Neural progenitor cell (in vitro differentiated cells): ENCODE measurements around the gene PCCA. TPM values are rescaled to one million over a fixed set of nuclear protein-coding genes. Genes with fewer than 3 reads are reported as not detected.

Experiments
- DNase-seq: peaks from one replicate; pipeline ENCODE4 v3.0.0-alpha.2; 2016; ENCODE audit warnings: low spot score
- H2AFZ ChIP-seq: fragments of 200-600 bp; sonication (generic); replicated peaks from 2 replicates; pipeline ENCODE4 v1.6.1; 2016; ENCODE audit warnings: antibody characterized with exemption
- H3F3A ChIP-seq: fragments of 200-600 bp; sonication (generic); 2 replicates; pipeline ENCODE4 v1.6.1; 2016; ENCODE audit warnings: antibody characterized with exemption, low read depth
- H3K27ac ChIP-seq: fragments of 200-600 bp; sonication (generic); 2 replicates; pipeline ENCODE4 v1.5.1; 2016; ENCODE audit warnings: mild to moderate bottlenecking
- H3K27me3 ChIP-seq: fragments of 200-600 bp; sonication (generic); 2 replicates; pipeline ENCODE4 v1.6.1; 2016; ENCODE audit warnings: mild to moderate bottlenecking, moderate library complexity
- H3K36me3 ChIP-seq: fragments of 200-600 bp; sonication (generic); 2 replicates; pipeline ENCODE4 v1.5.1; 2016
- H3K4me1 ChIP-seq: fragments of 200-600 bp; sonication (generic); 2 replicates; pipeline ENCODE4 v1.6.1; 2016; ENCODE audit warnings: mixed run types
- H3K4me2 ChIP-seq: fragments of 200-600 bp; sonication (generic); 2 replicates; pipeline ENCODE4 v1.6.1; 2016
- H3K4me3 ChIP-seq: fragments of 200-600 bp; sonication (generic); 2 replicates; pipeline ENCODE4 v1.5.1; 2016
- H3K79me2 ChIP-seq: fragments of 200-600 bp; sonication (generic); 2 replicates; pipeline ENCODE4 v1.6.1; 2016; ENCODE audit warnings: low read depth
- H3K9ac ChIP-seq: fragments of 200-600 bp; sonication (generic); 2 replicates; pipeline ENCODE4 v1.6.1; 2016
- H3K9me3 ChIP-seq: fragments of 200-600 bp; sonication (generic); 2 replicates; pipeline ENCODE4 v1.5.1; 2016; ENCODE audit warnings: low read depth
- H4K20me1 ChIP-seq: fragments of 200-600 bp; sonication (generic); 2 replicates; pipeline ENCODE4 v1.6.1; 2016; ENCODE audit warnings: low read depth
- H3K27ac Mint-ChIP-seq: 3 replicates; pipeline ENCODE4 v1.8.0; 2021; ENCODE audit warnings: mixed read lengths
- H3K27me3 Mint-ChIP-seq: 2 replicates; pipeline ENCODE4 v1.8.0; 2022; ENCODE audit warnings: low read depth, mild to moderate bottlenecking, inconsistent platforms, moderate library complexity, mixed read lengths; ENCODE audit not compliant: insufficient read depth
- H3K36me3 Mint-ChIP-seq: 3 replicates; pipeline ENCODE4 v1.8.0; 2021; ENCODE audit warnings: mixed read lengths
- H3K4me1 Mint-ChIP-seq: 3 replicates; pipeline ENCODE4 v1.8.0; 2021; ENCODE audit warnings: mixed read lengths
- H3K4me3 Mint-ChIP-seq: 3 replicates; pipeline ENCODE4 v1.8.0; 2021; ENCODE audit warnings: mild to moderate bottlenecking, moderate library complexity, mixed read lengths
- H3K9me3 Mint-ChIP-seq: 3 replicates; pipeline ENCODE4 v1.8.0; 2020; ENCODE audit warnings: mixed read lengths
- CTCF ChIP-seq: fragments of 200-600 bp; sonication (generic); IDR thresholded peaks from 2 replicates; pipeline ENCODE4 v1.5.1; 2017; ENCODE audit warnings: antibody characterized with exemption, mild to moderate bottlenecking
- EZH2 ChIP-seq: fragments of 200-600 bp; sonication (generic); IDR thresholded peaks from 2 replicates; pipeline ENCODE4 v1.6.1; 2017; ENCODE audit warnings: antibody characterized with exemption, mild to moderate bottlenecking, moderate library complexity
- EZH2phosphoT487 ChIP-seq: fragments of 200-600 bp; sonication (generic); IDR thresholded peaks from 2 replicates; pipeline ENCODE4 v1.6.1; 2017; ENCODE audit warnings: antibody characterized with exemption
- total RNA-seq: library from RNA; depleted of rRNA; stranded (reverse); fragments of >200 nt; gene quantifications from 2 replicates; pipeline ENCODE4 v1.2.3, GENCODE V29; 2015; ENCODE audit warnings: low replicate concordance

PCCA gene
- total RNA-seq, 1 donor from 2014 or later = 60.6 TPM

- Histone ChIP-seq H3K9me3 (no peaks in the 10 kb centered on the region), H3K9ac (no peak overlapping the region), H3F3A (no peaks in the 10 kb centered on the region), H4K20me1 (no peaks in the 10 kb centered on the region), H3K27me3 (no peaks in the 10 kb centered on the region), H3K4me1 (peaks cover 10% of the 10 kb centered on the region), H3K27ac (no peak overlapping the region), H3K4me3 (no peak overlapping the region), H3K36me3 (no peaks in the 10 kb centered on the region), H3K79me2 (no peaks in the 10 kb centered on the region), H3K4me2 (no peak overlapping the region), H2AFZ (no peak overlapping the region)
- peaks cover 24% of the 10 kb centered on the region for H3K4me1 Mint-ChIP-seq
- no peaks in the 10 kb centered on the region for H3K36me3 Mint-ChIP-seq
- H3K4me3 Mint-ChIP-seq = no peak overlapping the region
- no peak for DNase-seq
- H3K27me3 Mint-ChIP-seq = peaks cover 10% of the 10 kb centered on the region
- H3K9me3 Mint-ChIP-seq = no peaks in the 10 kb centered on the region
- no peak overlapping the region for H3K27ac Mint-ChIP-seq
- TF ChIP-seq EZH2 (no peak), EZH2phosphoT487 (no peak), CTCF (no peak)
These were observed 460.4 kb downstream of the PCCA start for GRCh38 chr13:100549316-100549715.

GRCh38 chr13:100552755-100553154, 463.9 kb downstream of the PCCA start:
- peaks cover 2% of the 10 kb centered on the region for H3K27me3 Mint-ChIP-seq
- peaks cover 10% of the 10 kb centered on the region for H3K4me1 ChIP-seq
- no peak overlapping the region for H3K4me2 ChIP-seq
- no peaks in the 10 kb centered on the region for H4K20me1 ChIP-seq
- H3K9me3 ChIP-seq = no peaks in the 10 kb centered on the region
- H3K27ac ChIP-seq = no peak overlapping the region
- H3K79me2 ChIP-seq = no peaks in the 10 kb centered on the region
- H3K4me1 Mint-ChIP-seq = peaks cover 15% of the 10 kb centered on the region
- no peaks in the 10 kb centered on the region for H3K27me3 ChIP-seq
- TF ChIP-seq EZH2phosphoT487 = no peak
- no peaks in the 10 kb centered on the region for H3K36me3 ChIP-seq
- H3K27ac Mint-ChIP-seq = no peak overlapping the region
- no peaks in the 10 kb centered on the region for H3K9me3 Mint-ChIP-seq
- H3K36me3 Mint-ChIP-seq = no peaks in the 10 kb centered on the region
- no peak overlapping the region for H3K4me3 Mint-ChIP-seq
- no peaks in the 10 kb centered on the region for H3F3A ChIP-seq
- H3K4me3 ChIP-seq = no peak overlapping the region
- H2AFZ ChIP-seq = no peak overlapping the region
- no peak for DNase-seq
- H3K9ac ChIP-seq = no peak overlapping the region

GRCh38 chr13:100559886-100560285, 471.0 kb downstream of the PCCA start:
- no peak overlapping the region for H3K4me3 ChIP-seq
- Mint-ChIP-seq H3K27ac (no peak overlapping the region), H3K4me1 (peaks cover under 1% of the 10 kb centered on the region), H3K4me3 (no peak overlapping the region), H3K27me3 (no peaks in the 10 kb centered on the region), H3K36me3 (no peaks in the 10 kb centered on the region), H3K9me3 (no peaks in the 10 kb centered on the region)
- H3K36me3 ChIP-seq = no peaks in the 10 kb centered on the region
- H3K79me2 ChIP-seq = no peaks in the 10 kb centered on the region
- no peak overlapping the region for H3K9ac ChIP-seq
- no peaks in the 10 kb centered on the region for H3K4me1 ChIP-seq
- H3K27me3 ChIP-seq = no peaks in the 10 kb centered on the region
- no peak for TF ChIP-seq CTCF
- TF ChIP-seq EZH2phosphoT487 = no peak
- no peak for TF ChIP-seq EZH2
- no peaks in the 10 kb centered on the region for H3F3A ChIP-seq
- H3K9me3 ChIP-seq = no peaks in the 10 kb centered on the region
- H2AFZ ChIP-seq = no peak overlapping the region
- no peaks in the 10 kb centered on the region for H4K20me1 ChIP-seq
- DNase-seq = no peak
- H3K27ac ChIP-seq = no peak overlapping the region
- H3K4me2 ChIP-seq = no peak overlapping the region

GRCh38 chr13:100560498-100561157, 471.7 kb downstream of the PCCA start:
- Histone ChIP-seq H4K20me1 (no peaks in the 10 kb centered on the region), H2AFZ (no peak overlapping the region)

More at GRCh38 chr13:100560498-100561157, 471.7 kb downstream of the PCCA start:
- TF ChIP-seq CTCF = no peak
- TF ChIP-seq EZH2phosphoT487 = no peak
- TF ChIP-seq EZH2 = no peak
- Histone ChIP-seq H3K4me2 (no peak overlapping the region), H3K4me3 (no peak overlapping the region), H3K27me3 (no peaks in the 10 kb centered on the region), H3K79me2 (no peaks in the 10 kb centered on the region), H3K9ac (no peak overlapping the region), H3K4me1 (no peaks in the 10 kb centered on the region), H3K27ac (no peak overlapping the region), H3K36me3 (no peaks in the 10 kb centered on the region), H3F3A (no peaks in the 10 kb centered on the region), H3K9me3 (no peaks in the 10 kb centered on the region)
- Mint-ChIP-seq H3K27me3 (no peaks in the 10 kb centered on the region), H3K4me3 (no peak overlapping the region), H3K9me3 (peaks cover 3% of the 10 kb centered on the region), H3K36me3 (no peaks in the 10 kb centered on the region), H3K27ac (no peak overlapping the region), H3K4me1 (peaks cover 4% of the 10 kb centered on the region)
- DNase-seq = no peak
